ENCODE data around the gene NCK2.

The NCK2 gene

GRCh38 chr2:105874466-105874865 is 129.8 kb downstream of the NCK2 start:
- Histone ChIP-seq H3K27ac (ENCODE audit: low read depth, low read length) (no peak overlapping the region), H3K4me1 (ENCODE audit: control insufficient read depth, low read length) (peaks cover 20% of the 10 kb centered on the region), H3K9me2 (replicated peaks; ENCODE audit: control insufficient read depth, low read length) (no peaks in the 10 kb centered on the region), H3K27me3 (ENCODE audit: control insufficient read depth, low read length) (no peaks in the 10 kb centered on the region), H3K9me3 (ENCODE audit: control insufficient read depth, insufficient read depth, low read length) (no peaks in the 10 kb centered on the region), H3K79me2 (ENCODE audit: control insufficient read depth, low read length) (no peaks in the 10 kb centered on the region), H3K4me3 (ENCODE audit: low read length) (no peak overlapping the region), H3K36me3 (ENCODE audit: control insufficient read depth, low read length) (no peaks in the 10 kb centered on the region), H4K20me1 (ENCODE audit: control insufficient read depth, insufficient read depth, low read depth, low read length) (no peaks in the 10 kb centered on the region), H3K4me2 (ENCODE audit: low read length) (no peak overlapping the region), H3F3A (ENCODE audit: control insufficient read depth, insufficient read depth) (no peaks in the 10 kb centered on the region)
- no peak for TF ChIP-seq CTCF (IDR thresholded peaks at IDR 0.05; ENCODE audit: low read depth, low read length, poor library complexity, severe bottlenecking)
- TF ChIP-seq EZH2phosphoT487 (IDR thresholded peaks at IDR 0.05; ENCODE audit: borderline replicate concordance, low read length) = no peak

GRCh38 chr2:105875241-105875640 is 130.5 kb downstream of the NCK2 start:
- H3K4me2 ChIP-seq (ENCODE audit: low read length) = no peak overlapping the region

GRCh38 chr2:105876191-105876590 is 131.5 kb downstream of the NCK2 start:
- no peaks in the 10 kb centered on the region for H3K9me2 ChIP-seq (replicated peaks; ENCODE audit: control insufficient read depth, low read length)
- no peak overlapping the region for H3K27ac ChIP-seq (ENCODE audit: low read depth, low read length)
- peaks cover 37% of the 10 kb centered on the region for H3K4me1 ChIP-seq (ENCODE audit: control insufficient read depth, low read length)
- no peak overlapping the region for H3K4me2 ChIP-seq (ENCODE audit: low read length)
- H3F3A ChIP-seq (ENCODE audit: control insufficient read depth, insufficient read depth) = no peaks in the 10 kb centered on the region
- H3K79me2 ChIP-seq (ENCODE audit: control insufficient read depth, low read length) = no peaks in the 10 kb centered on the region
- no peak overlapping the region for H3K4me3 ChIP-seq (ENCODE audit: low read length)
- H4K20me1 ChIP-seq (ENCODE audit: control insufficient read depth, insufficient read depth, low read depth, low read length) = no peaks in the 10 kb centered on the region
- H3K9me3 ChIP-seq (ENCODE audit: control insufficient read depth, insufficient read depth, low read length) = no peaks in the 10 kb centered on the region
- TF ChIP-seq CTCF (IDR thresholded peaks at IDR 0.05; ENCODE audit: low read depth, low read length, poor library complexity, severe bottlenecking) (no peak), EZH2phosphoT487 (IDR thresholded peaks at IDR 0.05; ENCODE audit: borderline replicate concordance, low read length) (no peak)
- no peaks in the 10 kb centered on the region for H3K27me3 ChIP-seq (ENCODE audit: control insufficient read depth, low read length)
- H3K36me3 ChIP-seq (ENCODE audit: control insufficient read depth, low read length) = no peaks in the 10 kb centered on the region; the same call in 1 of the 2 replicates

More at GRCh38 chr2:105875241-105875640, 130.5 kb downstream of the NCK2 start:
- TF ChIP-seq EZH2phosphoT487 (IDR thresholded peaks at IDR 0.05; ENCODE audit: borderline replicate concordance, low read length) (no peak), CTCF (IDR thresholded peaks at IDR 0.05; ENCODE audit: low read depth, low read length, poor library complexity, severe bottlenecking) (no peak)
- Histone ChIP-seq H3F3A (ENCODE audit: control insufficient read depth, insufficient read depth) (no peaks in the 10 kb centered on the region), H3K36me3 (ENCODE audit: control insufficient read depth, low read length) (no peaks in the 10 kb centered on the region), H3K4me3 (ENCODE audit: low read length) (no peak overlapping the region), H3K4me1 (ENCODE audit: control insufficient read depth, low read length) (peaks cover 27% of the 10 kb centered on the region), H3K9me2 (replicated peaks; ENCODE audit: control insufficient read depth, low read length) (no peaks in the 10 kb centered on the region), H3K9me3 (ENCODE audit: control insufficient read depth, insufficient read depth, low read length) (no peaks in the 10 kb centered on the region), H3K27ac (ENCODE audit: low read depth, low read length) (no peak overlapping the region), H3K79me2 (ENCODE audit: control insufficient read depth, low read length) (no peaks in the 10 kb centered on the region), H3K27me3 (ENCODE audit: control insufficient read depth, low read length) (no peaks in the 10 kb centered on the region), H4K20me1 (ENCODE audit: control insufficient read depth, insufficient read depth, low read depth, low read length) (no peaks in the 10 kb centered on the region)

Measured in DOHH2 (cell line).